Measurements from ENCODE around the gene TBC1D24.
A peak's percentile ranks its signal among the peaks of the same experiment; 100 is the strongest.

The TBC1D24 gene

DNA sequence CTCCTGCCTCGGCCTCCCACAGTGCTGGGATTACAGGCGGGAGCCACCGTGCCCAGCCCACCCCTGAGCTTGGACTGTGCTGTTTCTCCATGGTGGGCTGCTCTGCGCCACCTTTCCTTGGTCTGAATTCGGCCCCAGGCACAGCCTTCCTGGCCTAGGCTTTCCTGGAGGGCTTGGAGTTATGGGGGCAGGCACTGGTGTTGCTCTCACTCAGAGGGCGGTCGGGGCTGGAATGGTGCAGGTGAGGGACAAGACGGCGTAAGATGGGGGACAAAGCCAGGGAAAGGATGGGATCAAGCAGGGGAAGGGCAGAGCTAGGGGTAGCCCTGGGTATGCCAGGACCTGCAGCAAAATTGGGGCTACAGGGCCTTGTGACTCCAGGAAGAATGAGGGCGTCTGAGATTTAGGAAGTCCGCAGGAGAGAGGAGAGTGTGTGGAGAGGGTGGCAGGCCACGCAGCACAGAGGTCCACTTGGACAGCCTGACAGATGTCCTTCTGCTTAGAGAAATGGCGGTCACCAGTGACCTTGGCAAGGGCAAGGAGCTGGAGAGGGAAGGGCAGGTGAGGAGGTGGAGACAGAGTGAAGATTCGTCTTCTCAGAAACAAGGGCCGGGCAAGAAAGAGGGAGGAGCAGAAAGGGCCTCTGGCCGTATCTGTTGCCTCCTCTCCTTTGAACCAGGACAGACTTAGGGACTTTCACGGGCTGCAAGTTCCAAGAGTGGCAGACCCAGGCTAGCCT, 37.2 kb downstream of the TBC1D24 start:
- H3K27me3 Mint-ChIP-seq: peaks cover 26% of the 10 kb centered on the region
- peak overlapping the region; percentile 95 for H3K27ac Mint-ChIP-seq
- CTCF ChIA-PET: no interaction called here

GRCh38 chr16:2512735-2513404, 37.9 kb downstream of the TBC1D24 start:
- Mint-ChIP-seq H3K36me3 (peaks cover 8% of the 10 kb centered on the region), H3K4me1 (peaks cover 46% of the 10 kb centered on the region), H3K4me3 (peak overlapping the region; percentile 91), H3K27ac (peak overlapping the region; percentile 95), H3K27me3 (peaks cover 24% of the 10 kb centered on the region), H3K9me3 (no peaks in the 10 kb centered on the region)
- CTCF ChIA-PET: no interaction called here
- DNase-seq: peak; percentile 38

More for the DNA sequence above, 37.2 kb downstream of the TBC1D24 start:
- no peaks in the 10 kb centered on the region for H3K9me3 Mint-ChIP-seq
- peaks cover 8% of the 10 kb centered on the region for H3K36me3 Mint-ChIP-seq
- H3K4me1 Mint-ChIP-seq: peaks cover 42% of the 10 kb centered on the region
- peak overlapping the region; percentile 91 for H3K4me3 Mint-ChIP-seq
- no peak for DNase-seq

- peaks cover 8% of the 10 kb centered on the region for H3K36me3 Mint-ChIP-seq
- H3K9me3 Mint-ChIP-seq: no peaks in the 10 kb centered on the region
- peaks cover 24% of the 10 kb centered on the region for H3K27me3 Mint-ChIP-seq
- peak; percentile 94 for DNase-seq
- H3K4me1 Mint-ChIP-seq: peaks cover 44% of the 10 kb centered on the region
- CTCF ChIA-PET: no interaction called here
- peak within 1 kb of the TSS; percentile 95 for H3K27ac Mint-ChIP-seq
- peak within 1 kb of the TSS; percentile 91 for H3K4me3 Mint-ChIP-seq
These were observed 38.7 kb downstream of the TBC1D24 start, which contains the start of gene ATP6V0C for GRCh38 chr16:2513405-2514332. Gene ATP6V0C, plus strand, starts transcription at chr16:2513952. Its CDS starts 152 bp downstream, at chr16:2514104.

GRCh38 chr16:2514333-2515179, 39.6 kb downstream of the TBC1D24 start:
- peak overlapping the region; percentile 91 for H3K4me3 Mint-ChIP-seq
- DNase-seq: peak; percentile 59
- peaks cover 9% of the 10 kb centered on the region for H3K36me3 Mint-ChIP-seq
- peak overlapping the region; percentile 94 for H3K27ac Mint-ChIP-seq
- CTCF ChIA-PET: no interaction called here
- H3K27me3 Mint-ChIP-seq: peaks cover 24% of the 10 kb centered on the region
- H3K9me3 Mint-ChIP-seq: no peaks in the 10 kb centered on the region
- H3K4me1 Mint-ChIP-seq: peaks cover 51% of the 10 kb centered on the region

GRCh38 chr16:2515180-2515851, 40.4 kb downstream of the TBC1D24 start:
- H3K4me1 Mint-ChIP-seq: peaks cover 56% of the 10 kb centered on the region
- CTCF ChIA-PET: no interaction called here

GRCh38 chr16:2516391-2517240, 41.7 kb downstream of the TBC1D24 start:
- Mint-ChIP-seq H3K4me1 (peaks cover 65% of the 10 kb centered on the region), H3K4me3 (peak overlapping the region; percentile 91), H3K27ac (peak overlapping the region; percentile 84), H3K9me3 (no peaks in the 10 kb centered on the region), H3K36me3 (peaks cover 19% of the 10 kb centered on the region), H3K27me3 (peaks cover 10% of the 10 kb centered on the region)
- CTCF ChIA-PET: no interaction called here
- DNase-seq: no peak

More at GRCh38 chr16:2515180-2515851, 40.4 kb downstream of the TBC1D24 start:
- peaks cover 14% of the 10 kb centered on the region for H3K36me3 Mint-ChIP-seq
- H3K4me3 Mint-ChIP-seq: peak overlapping the region; percentile 91
- H3K27ac Mint-ChIP-seq: peak overlapping the region; percentile 94
- peaks cover 17% of the 10 kb centered on the region for H3K27me3 Mint-ChIP-seq
- H3K9me3 Mint-ChIP-seq: no peaks in the 10 kb centered on the region
- no peak for DNase-seq

GRCh38 chr16:2517954-2518605, 43.2 kb downstream of the TBC1D24 start:
- Mint-ChIP-seq H3K27me3 (no peaks in the 10 kb centered on the region), H3K4me1 (peaks cover 57% of the 10 kb centered on the region), H3K9me3 (no peaks in the 10 kb centered on the region), H3K4me3 (no peak overlapping the region), H3K36me3 (peaks cover 19% of the 10 kb centered on the region), H3K27ac (peak overlapping the region; percentile 60)
- DNase-seq: no peak
- CTCF ChIA-PET: no interaction called here

DNA sequence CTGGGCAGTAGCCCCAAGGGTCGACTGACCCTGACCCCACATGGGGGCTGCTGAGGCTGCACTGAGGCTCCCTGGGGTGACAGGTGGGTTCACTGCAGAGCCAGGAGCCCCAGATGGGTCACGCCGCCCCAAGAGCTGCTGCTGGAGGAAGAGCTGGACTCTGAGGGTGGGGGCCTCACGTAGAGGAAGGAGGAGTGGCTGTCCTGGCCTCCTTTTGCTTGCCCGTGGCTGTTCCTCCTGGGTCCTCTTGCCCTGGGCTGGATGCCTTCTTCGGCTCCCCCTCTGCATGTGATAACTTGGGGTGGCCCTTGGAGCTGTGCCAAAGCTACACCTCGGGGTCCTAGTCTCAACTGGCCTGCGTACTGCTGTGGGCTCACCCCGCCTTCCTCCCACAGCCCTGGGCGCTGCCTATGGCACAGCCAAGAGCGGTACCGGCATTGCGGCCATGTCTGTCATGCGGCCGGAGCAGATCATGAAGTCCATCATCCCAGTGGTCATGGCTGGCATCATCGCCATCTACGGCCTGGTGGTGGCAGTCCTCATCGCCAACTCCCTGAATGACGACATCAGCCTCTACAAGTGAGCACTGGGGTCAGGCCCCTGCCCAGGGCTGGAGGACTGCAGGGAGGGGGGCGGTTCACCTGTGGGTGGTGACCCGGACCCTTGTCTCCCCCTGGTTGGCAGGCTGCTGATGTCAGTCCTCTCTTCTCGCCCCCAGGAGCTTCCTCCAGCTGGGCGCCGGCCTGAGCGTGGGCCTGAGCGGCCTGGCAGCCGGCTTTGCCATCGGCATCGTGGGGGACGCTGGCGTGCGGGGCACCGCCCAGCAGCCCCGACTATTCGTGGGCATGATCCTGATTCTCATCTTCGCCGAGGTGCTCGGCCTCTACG, 44.1 kb downstream of the TBC1D24 start:
- DNase-seq: no peak
- Mint-ChIP-seq H3K36me3 (peaks cover 26% of the 10 kb centered on the region), H3K9me3 (no peaks in the 10 kb centered on the region), H3K4me1 (peaks cover 53% of the 10 kb centered on the region), H3K27ac (peak overlapping the region; percentile 90), H3K4me3 (peak overlapping the region; percentile 88), H3K27me3 (no peaks in the 10 kb centered on the region)
- CTCF ChIA-PET: no interaction called here

- Mint-ChIP-seq H3K36me3 (peaks cover 32% of the 10 kb centered on the region), H3K27ac (peak overlapping the region; percentile 90), H3K9me3 (no peaks in the 10 kb centered on the region), H3K4me1 (peaks cover 58% of the 10 kb centered on the region), H3K4me3 (peak overlapping the region; percentile 88), H3K27me3 (no peaks in the 10 kb centered on the region)
- CTCF ChIA-PET: interaction anchor here (1.6 kb wide), 1 partner anchor 12 kb away, joined by 7 read pairs; the partner anchor contains the start of gene CEMP1
- DNase-seq: no peak
These were observed 44.8 kb downstream of the TBC1D24 start for GRCh38 chr16:2519711-2520080.

DNA sequence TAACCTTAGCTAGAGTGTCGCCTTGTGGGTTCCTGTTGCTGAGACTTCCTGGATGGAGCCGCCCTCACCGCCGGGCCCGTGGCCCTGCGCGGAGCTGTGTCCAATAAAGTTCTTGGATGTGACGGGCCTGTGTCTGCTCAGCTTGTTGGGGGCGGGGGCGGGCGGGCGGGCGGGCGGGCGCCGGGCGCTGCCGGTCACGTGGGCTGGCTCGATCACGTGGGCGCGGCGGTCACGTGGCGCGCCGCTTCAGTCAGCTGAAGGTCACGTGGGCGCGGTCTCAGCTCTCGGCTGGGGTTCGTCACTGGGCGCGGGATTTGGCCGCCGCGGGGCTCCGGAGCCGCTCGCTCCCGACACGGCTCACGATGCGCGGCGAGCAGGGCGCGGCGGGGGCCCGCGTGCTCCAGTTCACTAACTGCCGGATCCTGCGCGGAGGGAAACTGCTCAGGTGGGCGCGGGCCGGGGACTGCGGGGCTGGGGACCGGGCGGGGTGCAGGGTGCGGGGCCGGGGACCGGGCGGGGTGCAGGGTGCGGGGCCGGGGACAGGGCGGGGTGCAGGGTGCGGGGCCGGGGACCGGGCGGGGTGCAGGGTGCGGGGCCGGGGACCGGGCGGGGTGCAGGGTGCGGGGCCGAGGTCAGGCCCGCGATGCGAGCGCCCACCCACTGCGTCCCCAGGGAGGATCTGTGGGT, 45.3 kb downstream of the TBC1D24 start, which contains the start of gene AMDHD2:
AMDHD2 (plus strand) TSS at position 275 of the 687 bp plus-strand sequence; CDS start at position 363, 88 bp downstream.
- DNase-seq: peak; percentile 94
- CTCF ChIA-PET: interaction anchor here (1.6 kb wide), 1 partner anchor 12 kb away, joined by 7 read pairs; the partner anchor contains the start of gene CEMP1
- H3K4me3 Mint-ChIP-seq: peak within 1 kb of the TSS; percentile 88
- peaks cover 34% of the 10 kb centered on the region for H3K36me3 Mint-ChIP-seq
- H3K4me1 Mint-ChIP-seq: peaks cover 54% of the 10 kb centered on the region
- H3K9me3 Mint-ChIP-seq: no peaks in the 10 kb centered on the region
- H3K27me3 Mint-ChIP-seq: no peaks in the 10 kb centered on the region
- peak within 1 kb of the TSS; percentile 97 for H3K27ac Mint-ChIP-seq

Data from activated naive CD4-positive, alpha-beta T cell treated with anti-CD3 and anti-CD28 coated beads, Interleukin-2, amount 10 ng/mL, durations not matched to agents 7 days and 5 days (primary cell).